ENCODE results near the gene SNTG2.

The SNTG2 gene

DNA sequence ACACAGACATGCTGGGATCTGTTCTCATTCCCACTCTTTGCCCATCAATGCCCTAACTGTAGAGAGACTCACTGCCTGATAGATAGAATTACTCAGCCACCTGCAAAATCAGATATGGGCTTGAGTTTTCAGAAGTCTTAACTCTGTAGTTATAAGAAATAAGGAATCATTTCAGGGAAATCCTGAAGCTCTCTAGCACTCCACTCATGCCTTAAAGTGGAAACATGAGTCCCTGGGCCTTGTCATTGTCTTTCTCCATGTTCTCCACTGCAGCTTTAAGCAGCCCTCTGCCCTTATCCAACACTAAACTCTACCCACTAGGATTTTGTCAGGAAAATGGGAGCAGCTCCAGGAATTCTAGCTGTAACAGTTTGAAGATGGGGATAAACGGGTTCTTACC, 192.5 kb downstream of the SNTG2 start:
- Histone ChIP-seq H3K27me3 (ENCODE audit: insufficient read depth, low read depth, severe bottlenecking) (no peaks in the 10 kb centered on the region), H3K9me3 (ENCODE audit: severe bottlenecking) (no peaks in the 10 kb centered on the region), H3K4me3 (ENCODE audit: low read depth, low read length) (no peak overlapping the region), H3K36me3 (no peaks in the 10 kb centered on the region), H3K27ac (no peak overlapping the region)
- DNase-seq, result no peak
- TF ChIP-seq, protein P1, sequence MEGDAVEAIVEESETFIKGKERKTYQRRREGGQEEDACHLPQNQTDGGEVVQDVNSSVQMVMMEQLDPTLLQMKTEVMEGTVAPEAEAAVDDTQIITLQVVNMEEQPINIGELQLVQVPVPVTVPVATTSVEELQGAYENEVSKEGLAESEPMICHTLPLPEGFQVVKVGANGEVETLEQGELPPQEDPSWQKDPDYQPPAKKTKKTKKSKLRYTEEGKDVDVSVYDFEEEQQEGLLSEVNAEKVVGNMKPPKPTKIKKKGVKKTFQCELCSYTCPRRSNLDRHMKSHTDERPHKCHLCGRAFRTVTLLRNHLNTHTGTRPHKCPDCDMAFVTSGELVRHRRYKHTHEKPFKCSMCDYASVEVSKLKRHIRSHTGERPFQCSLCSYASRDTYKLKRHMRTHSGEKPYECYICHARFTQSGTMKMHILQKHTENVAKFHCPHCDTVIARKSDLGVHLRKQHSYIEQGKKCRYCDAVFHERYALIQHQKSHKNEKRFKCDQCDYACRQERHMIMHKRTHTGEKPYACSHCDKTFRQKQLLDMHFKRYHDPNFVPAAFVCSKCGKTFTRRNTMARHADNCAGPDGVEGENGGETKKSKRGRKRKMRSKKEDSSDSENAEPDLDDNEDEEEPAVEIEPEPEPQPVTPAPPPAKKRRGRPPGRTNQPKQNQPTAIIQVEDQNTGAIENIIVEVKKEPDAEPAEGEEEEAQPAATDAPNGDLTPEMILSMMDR (IDR thresholded peaks at IDR 0.05; ENCODE audit: low read depth, low read length), result no peak

DNA sequence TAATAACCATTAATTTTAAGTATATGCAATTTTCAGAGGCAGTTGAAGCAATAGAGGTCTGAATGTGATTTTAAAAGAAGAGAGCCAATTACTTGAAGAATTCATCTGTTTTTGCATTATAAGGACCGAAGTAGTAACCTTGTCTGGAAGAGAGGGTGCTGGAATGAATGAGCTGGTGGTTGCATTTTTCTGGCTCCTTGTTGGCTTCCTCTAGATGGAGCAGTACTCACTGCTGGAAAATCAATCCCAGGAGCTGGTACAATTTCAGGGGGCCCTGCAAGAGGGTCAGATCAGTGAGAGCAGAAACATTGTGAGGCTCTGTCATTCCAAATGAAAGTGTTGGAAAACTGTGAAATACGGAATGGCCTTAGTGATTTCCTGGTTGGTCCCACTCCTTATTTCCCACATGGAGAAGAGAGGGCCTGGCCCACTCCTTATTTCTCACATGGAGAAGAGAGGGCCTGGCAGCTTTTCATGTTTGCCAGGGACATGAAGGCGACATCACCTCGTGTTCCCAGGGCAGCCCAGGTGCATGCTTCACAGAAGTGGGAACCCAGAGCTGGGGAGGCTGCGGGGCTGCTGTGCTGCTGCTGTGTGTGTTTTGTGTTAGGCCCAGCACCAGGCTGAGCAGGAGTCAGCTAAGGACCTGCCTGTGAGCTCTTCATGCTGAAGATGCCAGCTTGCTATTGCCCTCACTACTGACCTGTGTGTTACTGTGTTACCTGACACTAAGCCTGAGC, 197.4 kb downstream of the SNTG2 start:
- TF ChIP-seq, protein P1 (IDR thresholded peaks at IDR 0.05; ENCODE audit: low read depth, low read length), result peak; percentile 14; the same call in 1 of the 2 replicates
- Histone ChIP-seq H3K9me3 (ENCODE audit: severe bottlenecking) (no peaks in the 10 kb centered on the region), H3K4me3 (ENCODE audit: low read depth, low read length) (no peak overlapping the region), H3K27me3 (ENCODE audit: insufficient read depth, low read depth, severe bottlenecking) (no peaks in the 10 kb centered on the region), H3K27ac (no peak overlapping the region), H3K36me3 (no peaks in the 10 kb centered on the region)
- no peak for DNase-seq

DNA sequence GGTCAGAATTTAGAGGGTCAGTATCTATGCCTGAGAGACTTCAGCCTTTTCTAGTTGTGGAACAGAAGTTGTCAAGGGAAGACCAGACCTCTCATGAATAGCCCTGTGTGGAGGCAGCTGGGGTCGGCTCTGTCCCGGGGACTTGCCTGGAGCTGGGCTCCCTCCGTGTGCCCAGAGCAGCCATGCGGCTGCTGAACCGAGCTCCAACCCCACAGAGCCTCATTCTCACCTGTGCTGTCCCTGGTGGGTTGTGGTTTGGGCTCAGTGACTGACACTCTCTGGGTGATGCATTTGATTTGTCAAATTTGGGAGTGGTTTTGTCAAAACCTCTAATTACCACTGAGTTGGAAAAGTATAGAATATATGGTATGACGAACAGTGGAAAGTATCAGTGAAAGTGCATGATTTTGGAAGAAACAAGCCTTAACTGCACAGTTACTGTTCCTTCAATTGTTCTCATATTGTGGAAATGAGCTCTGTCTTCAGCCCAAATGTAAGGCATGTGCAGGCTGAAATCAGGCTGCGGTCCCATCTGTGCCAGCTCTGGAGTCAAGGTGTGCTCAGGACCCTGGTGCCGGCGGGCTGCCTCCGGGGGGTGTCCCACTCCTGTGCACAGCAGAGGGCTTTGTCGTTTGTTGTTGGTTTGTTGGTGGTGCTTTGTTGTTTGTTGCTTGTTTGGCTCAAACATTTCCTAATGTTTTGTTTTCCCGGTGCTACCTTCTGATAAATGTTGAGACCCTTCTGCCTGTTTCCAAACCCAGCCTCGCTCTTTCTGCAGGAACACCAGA, 200.3 kb downstream of the SNTG2 start:
- TF ChIP-seq, protein P1 (IDR thresholded peaks at IDR 0.05; ENCODE audit: low read depth, low read length), result no peak
- Histone ChIP-seq H3K27me3 (ENCODE audit: insufficient read depth, low read depth, severe bottlenecking) (no peaks in the 10 kb centered on the region), H3K27ac (no peak overlapping the region), H3K9me3 (ENCODE audit: severe bottlenecking) (no peaks in the 10 kb centered on the region), H3K36me3 (no peaks in the 10 kb centered on the region), H3K4me3 (ENCODE audit: low read depth, low read length) (no peak overlapping the region)
- DNase-seq, result no peak

DNA sequence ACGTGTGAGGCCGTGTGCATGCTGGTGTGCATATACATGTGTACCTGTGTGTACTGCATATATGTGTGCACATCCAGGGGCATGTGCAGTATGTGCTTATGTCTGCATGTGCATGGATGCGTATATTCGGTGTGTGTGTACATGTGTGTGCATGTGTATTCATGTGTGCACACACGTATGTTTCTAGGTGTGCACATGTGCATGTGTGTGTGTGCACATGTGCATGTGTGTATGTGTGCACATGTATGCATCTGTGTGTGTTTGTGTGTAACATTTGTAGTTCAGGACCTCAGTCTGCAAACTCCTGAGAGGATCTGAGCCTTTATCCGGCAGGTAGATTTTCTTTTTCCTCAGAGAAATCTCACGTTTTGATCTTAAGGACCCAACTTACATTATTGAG, 201.7 kb downstream of the SNTG2 start:
- H3K27ac ChIP-seq, result no peak overlapping the region
- no peak for DNase-seq
- TF ChIP-seq, protein P1 (IDR thresholded peaks at IDR 0.05; ENCODE audit: low read depth, low read length), result no peak
- H3K9me3 ChIP-seq (ENCODE audit: severe bottlenecking), result no peaks in the 10 kb centered on the region
- no peaks in the 10 kb centered on the region for H3K36me3 ChIP-seq
- H3K4me3 ChIP-seq (ENCODE audit: low read depth, low read length), result no peak overlapping the region
- no peaks in the 10 kb centered on the region for H3K27me3 ChIP-seq (ENCODE audit: insufficient read depth, low read depth, severe bottlenecking)

DNA sequence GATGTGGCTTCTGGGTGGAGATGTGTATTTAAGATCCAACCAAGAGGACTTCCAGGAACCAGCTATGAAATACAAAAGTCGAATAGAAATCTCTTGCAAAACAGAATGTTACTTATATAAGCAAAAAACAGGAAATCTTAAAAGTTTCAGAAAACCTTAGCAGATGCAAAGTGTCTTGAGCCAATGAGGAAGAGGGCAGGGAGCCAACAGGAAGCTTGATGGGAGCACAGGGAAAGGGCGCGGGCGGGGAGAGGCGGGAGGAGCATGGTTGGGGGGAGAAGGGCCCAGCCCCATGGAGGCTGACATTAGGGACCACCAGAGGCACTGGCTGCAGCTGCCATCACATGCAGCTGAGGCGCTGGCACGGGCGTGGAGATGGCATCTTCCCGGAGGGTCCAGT, 203.3 kb downstream of the SNTG2 start:
- Histone ChIP-seq H3K36me3 (no peaks in the 10 kb centered on the region), H3K4me3 (ENCODE audit: low read depth, low read length) (no peak overlapping the region), H3K27ac (no peak overlapping the region), H3K9me3 (ENCODE audit: severe bottlenecking) (no peaks in the 10 kb centered on the region), H3K27me3 (ENCODE audit: insufficient read depth, low read depth, severe bottlenecking) (no peaks in the 10 kb centered on the region)
- TF ChIP-seq, protein P1 (IDR thresholded peaks at IDR 0.05; ENCODE audit: low read depth, low read length), result no peak
- no peak for DNase-seq

All from WERI-Rb-1 (cell line).